Measurements from ENCODE around the gene KCTD1. TPM values are rescaled to one million over a fixed set of nuclear protein-coding genes. Genes with fewer than 3 reads are reported as not detected.

The KCTD1 gene
- total RNA-seq, 1 donor from 2014 or later: 83.8 TPM

GRCh38 chr18:26483633-26484032 is 64.7 kb downstream of the KCTD1 start:
- no peaks in the 10 kb centered on the region for H3K27me3 Mint-ChIP-seq
- peaks cover 53% of the 10 kb centered on the region for H3K4me1 Mint-ChIP-seq (ENCODE audit: unreplicated experiment)
- TF ChIP-seq CTCF (conservative IDR thresholded peaks at IDR 0.05): no peak
- no peaks in the 10 kb centered on the region for H3K9me3 Mint-ChIP-seq
- H3K4me3 Mint-ChIP-seq: no peak overlapping the region
- no peak for DNase-seq (ENCODE audit: extremely low spot score, unreplicated experiment)
- H3K27ac Mint-ChIP-seq: no peak overlapping the region
- H3K36me3 Mint-ChIP-seq: peaks cover 43% of the 10 kb centered on the region

- Mint-ChIP-seq H3K4me3 (no peak overlapping the region), H3K27me3 (no peaks in the 10 kb centered on the region), H3K9me3 (no peaks in the 10 kb centered on the region), H3K27ac (peak overlapping the region; percentile 54), H3K36me3 (peaks cover 39% of the 10 kb centered on the region), H3K4me1 (ENCODE audit: unreplicated experiment) (peaks cover 53% of the 10 kb centered on the region)
- TF ChIP-seq CTCF (conservative IDR thresholded peaks at IDR 0.05): no peak
- DNase-seq (ENCODE audit: extremely low spot score, unreplicated experiment): no peak
Measured at GRCh38 chr18:26482569-26482968, 65.8 kb downstream of the KCTD1 start.

- DNase-seq (ENCODE audit: extremely low spot score, unreplicated experiment): no peak
- Mint-ChIP-seq H3K27ac (peak overlapping the region; percentile 85), H3K4me1 (ENCODE audit: unreplicated experiment) (peaks cover 47% of the 10 kb centered on the region), H3K4me3 (peak overlapping the region; percentile 2), H3K36me3 (peaks cover 34% of the 10 kb centered on the region), H3K9me3 (no peaks in the 10 kb centered on the region), H3K27me3 (no peaks in the 10 kb centered on the region)
- no peak for TF ChIP-seq CTCF (conservative IDR thresholded peaks at IDR 0.05)
Measured at GRCh38 chr18:26480897-26481795, 67.2 kb downstream of the KCTD1 start.

- Mint-ChIP-seq H3K27me3 (no peaks in the 10 kb centered on the region), H3K36me3 (peaks cover 38% of the 10 kb centered on the region), H3K4me3 (no peak overlapping the region), H3K9me3 (no peaks in the 10 kb centered on the region), H3K4me1 (ENCODE audit: unreplicated experiment) (peaks cover 42% of the 10 kb centered on the region), H3K27ac (peak overlapping the region; percentile 86)
- TF ChIP-seq CTCF (conservative IDR thresholded peaks at IDR 0.05): no peak
- DNase-seq (ENCODE audit: extremely low spot score, unreplicated experiment): no peak
Measured at GRCh38 chr18:26479681-26480079, 68.7 kb downstream of the KCTD1 start.

GRCh38 chr18:26479065-26479680 is 69.2 kb downstream of the KCTD1 start:
- Mint-ChIP-seq H3K4me3 (peak overlapping the region; percentile 37), H3K27ac (peak overlapping the region; percentile 86), H3K4me1 (ENCODE audit: unreplicated experiment) (peaks cover 37% of the 10 kb centered on the region), H3K27me3 (no peaks in the 10 kb centered on the region), H3K9me3 (no peaks in the 10 kb centered on the region), H3K36me3 (peaks cover 35% of the 10 kb centered on the region)
- no peak for TF ChIP-seq CTCF (conservative IDR thresholded peaks at IDR 0.05)
- no peak for DNase-seq (ENCODE audit: extremely low spot score, unreplicated experiment)

Measured in type B pancreatic cell (in vitro differentiated cells).